Activated gamma-delta T cell (primary cell): Measurements from ENCODE around the gene FMR1NB.

Experiments used
- DNase-seq: peaks from one replicate; lab custom pipeline; 2025; lab: John Stamatoyannopoulos, UW

The FMR1NB gene

GRCh38 chrX:148070504-148070877, 89.4 kb downstream of the FMR1NB start:
- no peak for DNase-seq
